Uterus (tissue), 2 donors: ENCODE results near the gene FUCA1.
A peak's percentile ranks its signal among the peaks of the same experiment; 100 is the strongest.

ENCODE experiments used
- CTCF ChIP-seq, 4 experiments: fragments of 200-600 bp in 2 of 4; fragments of 450-650 bp in 2 of 4; sonication (generic) in 2 of 4; IDR thresholded peaks; one replicate each; pipeline ENCODE4 v1.5.1; 2016 to 2019; ENCODE audit warnings: antibody characterized with exemption in 4 of 4, mild to moderate bottlenecking in 2 of 4, moderate library complexity in 1 of 4
- POLR2A ChIP-seq, 2 donors: fragments of 450-650 bp; IDR thresholded peaks; one replicate each; pipeline ENCODE4 v1.6.1; 2016; ENCODE audit warnings: antibody characterized with exemption in 2 of 2, mild to moderate bottlenecking in 1 of 2, moderate library complexity in 1 of 2

- peak; percentile 30 to 35 (median 32) for TF ChIP-seq CTCF (IDR thresholded peaks at IDR 0.05)
- no peak for TF ChIP-seq POLR2A (IDR thresholded peaks at IDR 0.05)
These were observed 58.3 kb downstream of the FUCA1 start for GRCh38 chr1:23809751-23810171.
